ENCODE measurements around the gene LPP.

The LPP gene

GRCh38 chr3:188299068-188299467 is 145.1 kb downstream of the LPP start:
- H3K79me2 ChIP-seq (ENCODE audit: control insufficient read depth, low read length): peaks cover 74% of the 10 kb centered on the region
- no peaks in the 10 kb centered on the region for H3K9me3 ChIP-seq (ENCODE audit: control insufficient read depth, insufficient read depth, low read length)
- H3K9me2 ChIP-seq (replicated peaks; ENCODE audit: control insufficient read depth, low read length): no peaks in the 10 kb centered on the region
- H3K4me3 ChIP-seq (ENCODE audit: low read length): no peak overlapping the region
- no peaks in the 10 kb centered on the region for H4K20me1 ChIP-seq (ENCODE audit: control insufficient read depth, insufficient read depth, low read depth, low read length)
- peaks cover 5% of the 10 kb centered on the region; the same call in 1 of the 2 replicates for H3F3A ChIP-seq (ENCODE audit: control insufficient read depth, insufficient read depth)
- no peak overlapping the region for H3K4me2 ChIP-seq (ENCODE audit: low read length)
- peaks cover 90% of the 10 kb centered on the region for H3K4me1 ChIP-seq (ENCODE audit: control insufficient read depth, low read length)
- no peaks in the 10 kb centered on the region for H3K27me3 ChIP-seq (ENCODE audit: control insufficient read depth, low read length)
- no peak overlapping the region for H3K27ac ChIP-seq (ENCODE audit: low read depth, low read length)
- no peaks in the 10 kb centered on the region for H3K36me3 ChIP-seq (ENCODE audit: control insufficient read depth, low read length)
- no peak for TF ChIP-seq CTCF (IDR thresholded peaks at IDR 0.05; ENCODE audit: low read depth, low read length, poor library complexity, severe bottlenecking)
- no peak for TF ChIP-seq EZH2phosphoT487 (IDR thresholded peaks at IDR 0.05; ENCODE audit: borderline replicate concordance, low read length)

GRCh38 chr3:188299708-188300107 is 145.8 kb downstream of the LPP start:
- Histone ChIP-seq H3K27me3 (ENCODE audit: control insufficient read depth, low read length) (no peaks in the 10 kb centered on the region), H3K9me3 (ENCODE audit: control insufficient read depth, insufficient read depth, low read length) (no peaks in the 10 kb centered on the region), H3K9me2 (replicated peaks; ENCODE audit: control insufficient read depth, low read length) (no peaks in the 10 kb centered on the region), H3K27ac (ENCODE audit: low read depth, low read length) (no peak overlapping the region), H3K4me1 (ENCODE audit: control insufficient read depth, low read length) (peaks cover 89% of the 10 kb centered on the region), H3K4me3 (ENCODE audit: low read length) (no peak overlapping the region), H3K36me3 (ENCODE audit: control insufficient read depth, low read length) (0 out of 2 replicates have a peak, but pooled peaks cover 2% of the 10 kb centered on the region), H3K79me2 (ENCODE audit: control insufficient read depth, low read length) (peaks cover 69% of the 10 kb centered on the region), H4K20me1 (ENCODE audit: control insufficient read depth, insufficient read depth, low read depth, low read length) (no peaks in the 10 kb centered on the region), H3K4me2 (ENCODE audit: low read length) (no peak overlapping the region), H3F3A (ENCODE audit: control insufficient read depth, insufficient read depth) (peaks cover 5% of the 10 kb centered on the region; the same call in 1 of the 2 replicates)
- TF ChIP-seq EZH2phosphoT487 (IDR thresholded peaks at IDR 0.05; ENCODE audit: borderline replicate concordance, low read length) (no peak), CTCF (IDR thresholded peaks at IDR 0.05; ENCODE audit: low read depth, low read length, poor library complexity, severe bottlenecking) (no peak)

GRCh38 chr3:188301147-188301546 is 147.2 kb downstream of the LPP start:
- Histone ChIP-seq H3K27ac (ENCODE audit: low read depth, low read length) (no peak overlapping the region), H3K9me2 (replicated peaks; ENCODE audit: control insufficient read depth, low read length) (no peaks in the 10 kb centered on the region), H3K79me2 (ENCODE audit: control insufficient read depth, low read length) (peaks cover 57% of the 10 kb centered on the region), H3K27me3 (ENCODE audit: control insufficient read depth, low read length) (no peaks in the 10 kb centered on the region), H3K4me1 (ENCODE audit: control insufficient read depth, low read length) (peaks cover 76% of the 10 kb centered on the region), H3K4me2 (ENCODE audit: low read length) (no peak overlapping the region), H3K36me3 (ENCODE audit: control insufficient read depth, low read length) (peaks cover 8% of the 10 kb centered on the region; the same call in 1 of the 2 replicates), H3K9me3 (ENCODE audit: control insufficient read depth, insufficient read depth, low read length) (no peaks in the 10 kb centered on the region), H3K4me3 (ENCODE audit: low read length) (no peak overlapping the region), H3F3A (ENCODE audit: control insufficient read depth, insufficient read depth) (peaks cover 5% of the 10 kb centered on the region; the same call in 1 of the 2 replicates), H4K20me1 (ENCODE audit: control insufficient read depth, insufficient read depth, low read depth, low read length) (no peaks in the 10 kb centered on the region)
- no peak for TF ChIP-seq EZH2phosphoT487 (IDR thresholded peaks at IDR 0.05; ENCODE audit: borderline replicate concordance, low read length)
- TF ChIP-seq CTCF (IDR thresholded peaks at IDR 0.05; ENCODE audit: low read depth, low read length, poor library complexity, severe bottlenecking): no peak
